ENCODE results near the gene DCDC2B.

DCDC2B gene

GRCh38 chr1:32241001-32241763 is 32.3 kb downstream of the DCDC2B start:
- Histone ChIP-seq H3K4me1 (ENCODE audit: control insufficient read depth in 1 of 2, insufficient read depth in 1 of 2, low read depth in 1 of 2, low read length in 1 of 2) (peaks cover 21 to 22% of the 10 kb centered on the region in 2 experiments), H3K4me3 (ENCODE audit: low read depth in 1 of 2, low read length in 1 of 2) (peak overlapping the region; percentile 28 to 31), H3K9me3 (no peaks in the 10 kb centered on the region), H3K27me3 (peaks cover 50% of the 10 kb centered on the region), H3K36me3 (no peaks in the 10 kb centered on the region), H3K27ac (no peak overlapping the region)
- TF ChIP-seq CTCF (IDR thresholded peaks at IDR 0.05), result no peak

- peaks cover 21 to 22% of the 10 kb centered on the region in 2 experiments for H3K4me1 ChIP-seq (ENCODE audit: control insufficient read depth in 1 of 2, insufficient read depth in 1 of 2, low read depth in 1 of 2, low read length in 1 of 2)
- TF ChIP-seq CTCF (IDR thresholded peaks at IDR 0.05), result no peak
- H3K4me3 ChIP-seq (ENCODE audit: low read depth in 1 of 2, low read length in 1 of 2), result no peak overlapping the region
- H3K36me3 ChIP-seq, result no peaks in the 10 kb centered on the region
- H3K9me3 ChIP-seq, result no peaks in the 10 kb centered on the region
- H3K27ac ChIP-seq, result no peak overlapping the region
- H3K27me3 ChIP-seq, result peaks cover 50% of the 10 kb centered on the region
Measured at GRCh38 chr1:32242341-32242851, 33.5 kb downstream of the DCDC2B start.

DNA sequence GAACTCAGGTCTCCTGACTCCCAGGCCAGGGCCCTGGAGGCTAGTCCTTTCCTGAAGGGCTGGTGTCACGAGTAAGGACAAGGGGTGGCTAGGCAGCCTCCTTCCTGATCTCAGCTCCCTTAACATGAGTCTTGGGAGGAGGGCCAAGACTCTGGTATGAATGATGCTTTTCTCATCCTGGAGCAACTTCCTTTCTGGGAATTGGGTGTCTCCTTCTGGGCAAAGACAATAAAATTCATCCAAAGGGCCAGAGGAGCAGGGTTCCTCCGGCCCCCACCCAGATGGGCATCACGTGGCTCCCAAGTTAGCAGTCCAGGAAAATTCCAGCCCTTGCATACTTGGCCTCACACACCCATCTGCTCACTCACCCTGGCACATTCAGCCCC is 38.0 kb downstream of the DCDC2B start, which contains the start of gene FAM167B:
TSS of gene FAM167B (plus strand) at position 335 of the 386 bp plus-strand sequence. CDS start 200 bp downstream, outside the sequence.
- Histone ChIP-seq H3K27me3 (peaks cover 35% of the 10 kb centered on the region), H3K4me3 (ENCODE audit: low read depth in 1 of 2, low read length in 1 of 2) (no peak within 1 kb of the TSS), H3K9me3 (no peaks in the 10 kb centered on the region), H3K36me3 (no peaks in the 10 kb centered on the region), H3K4me1 (ENCODE audit: control insufficient read depth in 1 of 2, insufficient read depth in 1 of 2, low read depth in 1 of 2, low read length in 1 of 2) (peaks cover 16 to 19% of the 10 kb centered on the region in 2 experiments), H3K27ac (no peak within 1 kb of the TSS)
- no peak for TF ChIP-seq CTCF (IDR thresholded peaks at IDR 0.05)

- Histone ChIP-seq H3K27ac (no peak overlapping the region), H3K9me3 (no peaks in the 10 kb centered on the region), H3K27me3 (peaks cover 29% of the 10 kb centered on the region), H3K36me3 (no peaks in the 10 kb centered on the region), H3K4me3 (ENCODE audit: low read depth in 1 of 2, low read length in 1 of 2) (no peak overlapping the region), H3K4me1 (ENCODE audit: control insufficient read depth in 1 of 2, insufficient read depth in 1 of 2, low read depth in 1 of 2, low read length in 1 of 2) (peaks cover 16% of the 10 kb centered on the region in 2 experiments)
- TF ChIP-seq CTCF (IDR thresholded peaks at IDR 0.05), result no peak
Measured at GRCh38 chr1:32247452-32247851, 38.6 kb downstream of the DCDC2B start.

DNA sequence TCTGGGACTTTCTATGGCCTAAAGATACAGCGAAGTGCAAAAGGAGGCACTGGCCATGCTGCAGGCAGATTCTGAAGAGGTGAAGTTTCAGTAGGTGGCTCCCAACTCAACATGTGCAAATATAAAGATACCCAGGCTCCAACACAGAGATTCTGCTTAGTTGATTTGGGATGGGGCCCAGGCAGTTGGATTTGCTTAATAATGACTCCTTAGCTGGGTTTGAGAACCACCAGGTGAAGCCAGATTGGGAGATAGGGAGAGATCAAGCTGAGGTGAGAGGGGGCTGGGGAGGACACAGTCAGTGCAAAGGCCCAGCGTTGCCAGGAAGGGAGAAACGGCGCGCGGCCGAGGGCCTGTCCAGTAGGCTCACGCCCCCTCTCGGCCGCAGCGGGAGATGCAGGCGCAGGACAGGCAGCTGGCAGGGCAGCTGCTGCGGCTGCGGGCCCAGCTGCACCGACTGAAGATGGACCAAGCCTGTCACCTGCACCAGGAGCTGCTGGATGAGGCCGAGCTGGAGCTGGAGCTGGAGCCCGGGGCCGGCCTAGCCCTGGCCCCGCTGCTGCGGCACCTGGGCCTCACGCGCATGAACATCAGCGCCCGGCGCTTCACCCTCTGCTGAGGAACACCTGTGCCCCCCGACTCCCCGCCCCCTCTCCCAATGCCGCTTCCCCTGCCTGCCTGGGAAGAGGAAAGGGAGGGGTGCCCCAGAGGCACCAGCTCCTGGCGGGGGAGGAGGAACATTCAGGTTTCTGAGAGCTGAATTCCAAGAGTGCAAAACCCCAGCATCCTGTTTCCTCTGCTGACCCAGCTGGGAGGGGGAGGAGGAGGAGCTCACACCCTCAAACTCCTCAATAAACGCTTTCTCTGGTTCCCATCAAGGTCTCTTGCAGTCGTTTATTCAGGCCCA is 39.3 kb downstream of the DCDC2B start:
- H3K27ac ChIP-seq, result no peak overlapping the region
- no peaks in the 10 kb centered on the region for H3K9me3 ChIP-seq
- H3K27me3 ChIP-seq, result peaks cover 23% of the 10 kb centered on the region
- H3K4me3 ChIP-seq (ENCODE audit: low read depth in 1 of 2, low read length in 1 of 2), result peak overlapping the region in 1 of 2 experiments; percentile 9
- H3K4me1 ChIP-seq (ENCODE audit: control insufficient read depth in 1 of 2, insufficient read depth in 1 of 2, low read depth in 1 of 2, low read length in 1 of 2), result peaks cover 15 to 16% of the 10 kb centered on the region in 2 experiments
- no peaks in the 10 kb centered on the region for H3K36me3 ChIP-seq
- peak; percentile 88 for TF ChIP-seq CTCF (IDR thresholded peaks at IDR 0.05)

Measured in neutrophil (primary cell).